Breast epithelium (tissue), 4 donors: ENCODE results near the gene MSN. TPM values are rescaled to one million over a fixed set of nuclear protein-coding genes. Genes with fewer than 3 reads are reported as not detected.
"Not testable (repeated sequence)": the region's sequence is repeated elsewhere in the genome, so short reads cannot be mapped to it uniquely, and the experiment has no call there.

Experiments used
- DNase-seq, 2 donors: peaks; one replicate each; pipeline ENCODE4 v3.0.0-alpha.2; 2019; ENCODE audit warnings: low spot score in 2 of 2
- H3K27ac ChIP-seq, 2 donors: fragments of 200-600 bp; sonication (generic) in 1 of 2; one replicate each; pipeline ENCODE4 v1.5.1; 2016 to 2019; ENCODE audit warnings: mild to moderate bottlenecking in 1 of 2
- H3K27me3 ChIP-seq, 2 donors: fragments of 200-600 bp; sonication (generic) in 1 of 2; one replicate each; pipeline versions ENCODE4 v1.5.1 to v1.6.0; 2017 to 2019; ENCODE audit warnings: control low read depth in 1 of 2, mild to moderate bottlenecking in 1 of 2
- H3K36me3 ChIP-seq: fragments of 200-600 bp; one replicate; pipeline ENCODE4 v1.5.1; 2019
- H3K4me1 ChIP-seq, 2 donors: fragments of 200-600 bp; sonication (generic); one replicate each; pipeline ENCODE4 v1.5.1; 2016 to 2019; ENCODE audit warnings: control low read depth in 1 of 2
- H3K4me3 ChIP-seq, 3 donors: fragments of 200-600 bp; sonication (generic); 1 replicate in 2 of 3; 2 replicates in 1 of 3; pipeline ENCODE4 v1.5.1; 2016 to 2019; ENCODE audit warnings: mild to moderate bottlenecking in 3 of 3, moderate library complexity in 2 of 3
- H3K9me3 ChIP-seq, 2 donors: fragments of 200-600 bp; sonication (generic) in 1 of 2; one replicate each; pipeline ENCODE4 v1.5.1; 2016 to 2019; ENCODE audit warnings: control low read depth in 1 of 2
- CTCF ChIP-seq, 3 donors: fragments of 450-650 bp; IDR thresholded peaks; one replicate each; pipeline ENCODE4 v1.5.1; 2016 to 2017; ENCODE audit warnings: antibody characterized with exemption in 3 of 3, mild to moderate bottlenecking in 3 of 3, moderate library complexity in 3 of 3
- POLR2A ChIP-seq: fragments of 450-650 bp; IDR thresholded peaks from one replicate; pipeline ENCODE4 v1.6.1; 2016; ENCODE audit warnings: antibody characterized with exemption, mild to moderate bottlenecking, moderate library complexity
- POLR2AphosphoS5 ChIP-seq, 3 donors: sonication (generic); formaldehyde crosslinking; IDR thresholded peaks; one replicate each; pipeline ENCODE4 v1.6.1; 2017; ENCODE audit warnings: antibody characterized with exemption in 3 of 3
- intact Hi-C: fragments of 100-400 bp; cut with DNase I; formaldehyde crosslinking; loops from one replicate; pipeline ENCODE4 v1.15.1; 2023; ENCODE audit warnings: low total_unique reads
- total RNA-seq, 3 donors: library from RNA; depleted of rRNA; stranded (reverse); fragments of >200 nt; gene quantifications; one replicate each; pipeline ENCODE4 v1.1.0, GENCODE V29; 2016

Gene MSN
- 100 to 1,000 TPM; 132 to 190 (median 182) TPM for total RNA-seq

- H3K27ac ChIP-seq = peak within 1 kb of the TSS; percentile 90 to 96
- TF ChIP-seq POLR2AphosphoS5 (IDR thresholded peaks at IDR 0.05) (peak; percentile 17 to 63 (median 44)), CTCF (IDR thresholded peaks at IDR 0.05) (no peak), POLR2A (peak; percentile 26)
- no peaks in the 10 kb centered on the region for H3K9me3 ChIP-seq
- H3K27me3 ChIP-seq = peaks cover 0 to 11% of the 10 kb centered on the region in 2 donors
- intact Hi-C loops = no loop called here
- peak; percentile 51 to 57 for DNase-seq
- H3K4me3 ChIP-seq = peak within 1 kb of the TSS; percentile 67 to 75 (median 68)
- no peaks in the 10 kb centered on the region for H3K4me1 ChIP-seq
- no peaks in the 10 kb centered on the region for H3K36me3 ChIP-seq
Measured at GRCh38 chrX:65667503-65668376, at the start of gene MSN. TSS of gene MSN (plus strand) at chrX:65667654. CDS start at chrX:65667842, 188 bp downstream.

- H3K4me1 ChIP-seq, H3K36me3 ChIP-seq, H3K27me3 ChIP-seq, intact Hi-C loops, DNase-seq, H3K27ac ChIP-seq, H3K4me3 ChIP-seq: not testable (repeated sequence)
- H3K9me3 ChIP-seq = peaks cover 7 to 19% of the 10 kb centered on the region in 2 donors
Measured at GRCh38 chrX:65620096-65620705, 47.3 kb upstream of the MSN start.

GRCh38 chrX:65630771-65631170 lies 36.7 kb upstream of the MSN start:
- intact Hi-C loops = no loop called here
- DNase-seq = no peak
- Histone ChIP-seq H3K9me3 (peaks cover 7 to 10% of the 10 kb centered on the region in 2 donors), H3K4me1 (no peaks in the 10 kb centered on the region), H3K36me3 (no peaks in the 10 kb centered on the region), H3K27me3 (peaks cover 0 to 18% of the 10 kb centered on the region in 2 donors), H3K27ac (no peak overlapping the region), H3K4me3 (no peak overlapping the region)
- TF ChIP-seq POLR2A (no peak), POLR2AphosphoS5 (IDR thresholded peaks at IDR 0.05) (no peak), CTCF (IDR thresholded peaks at IDR 0.05) (no peak)

- Histone ChIP-seq H3K9me3 (no peaks in the 10 kb centered on the region), H3K4me3 (no peak overlapping the region), H3K27me3 (peaks cover 0 to 10% of the 10 kb centered on the region in 2 donors), H3K27ac (no peak overlapping the region), H3K36me3 (no peaks in the 10 kb centered on the region), H3K4me1 (no peaks in the 10 kb centered on the region)
- TF ChIP-seq POLR2AphosphoS5 (IDR thresholded peaks at IDR 0.05) = no peak
- no peak for TF ChIP-seq CTCF (IDR thresholded peaks at IDR 0.05)
- TF ChIP-seq POLR2A = no peak
- intact Hi-C loops = no loop called here
- no peak for DNase-seq
Measured at GRCh38 chrX:65633826-65634225, 33.6 kb upstream of the MSN start.

- Histone ChIP-seq H3K27me3 (peaks cover 0 to 20% of the 10 kb centered on the region in 2 donors), H3K4me1 (no peaks in the 10 kb centered on the region), H3K36me3 (no peaks in the 10 kb centered on the region), H3K9me3 (no peaks in the 10 kb centered on the region), H3K27ac (no peak overlapping the region), H3K4me3 (no peak overlapping the region)
- DNase-seq = no peak
- intact Hi-C loops = no loop called here
- TF ChIP-seq POLR2AphosphoS5 (IDR thresholded peaks at IDR 0.05) (no peak), POLR2A (no peak), CTCF (IDR thresholded peaks at IDR 0.05) (no peak)
Measured at GRCh38 chrX:65634732-65635131, 32.7 kb upstream of the MSN start.
